Activated CD8-positive, alpha-beta memory T cell treated with anti-CD3 and anti-CD28 coated beads for 36 hours (primary cell): Measurements from ENCODE around the gene TSLP. TPM values are rescaled to one million over a fixed set of nuclear protein-coding genes. Genes with fewer than 3 reads are reported as not detected.

Source experiments
- CTCF ChIA-PET: fragments of 350-600 bp; sonication (Branson Sonifier 250); formaldehyde crosslinking; loops from one replicate; lab custom pipeline; 2021; ENCODE audit warnings: antibody characterized with exemption; lab: Charles Lee
- POLR2A ChIA-PET: fragments of 350-600 bp; sonication (Branson Sonifier 250); formaldehyde crosslinking; loops from one replicate; lab custom pipeline; 2021; ENCODE audit warnings: antibody characterized with exemption; lab: Charles Lee
- total RNA-seq, 2 experiments: library from RNA; stranded (reverse); gene quantifications; one replicate each; pipeline ENCODE4 v1.2.3, GENCODE V29; 2021

Gene TSLP
- total RNA-seq, 2 experiments from 2014 or later: 0.51 to 0.67 TPM

GRCh38 chr5:111092062-111092853 lies 20.7 kb downstream of the TSLP start, which contains the start of gene WDR36:
WDR36 (plus strand) TSS chr5:111092348; CDS start chr5:111092457, 109 bp downstream.
- ChIA-PET CTCF (interaction anchor here (0.8 to 1.4 kb wide), 2 partner anchors 10 to 15 kb away, joined by 3 to 5 read pairs; no protein-coding TSS in a partner anchor), POLR2A (no interaction called here)

DNA sequence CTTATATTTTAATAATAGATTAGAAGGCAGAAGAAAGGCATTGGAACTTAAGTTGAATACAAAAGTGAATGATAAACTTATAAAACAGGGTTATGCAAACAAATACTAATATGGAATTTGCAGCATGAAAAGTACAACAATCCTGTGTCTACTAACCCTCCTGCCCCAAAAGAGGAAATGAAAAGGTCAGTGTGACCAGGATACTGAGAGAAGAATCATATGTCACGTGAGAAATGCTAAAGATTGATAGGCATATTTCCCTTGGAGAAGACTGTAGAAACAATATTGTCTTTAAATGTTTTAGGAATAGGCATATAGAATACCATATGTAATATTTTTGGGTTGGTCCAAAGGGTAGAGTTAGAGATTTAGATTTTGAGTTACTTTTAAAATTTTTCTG lies 24.5 kb downstream of the TSLP start:
- POLR2A ChIA-PET: no interaction called here
- CTCF ChIA-PET: no interaction called here

DNA sequence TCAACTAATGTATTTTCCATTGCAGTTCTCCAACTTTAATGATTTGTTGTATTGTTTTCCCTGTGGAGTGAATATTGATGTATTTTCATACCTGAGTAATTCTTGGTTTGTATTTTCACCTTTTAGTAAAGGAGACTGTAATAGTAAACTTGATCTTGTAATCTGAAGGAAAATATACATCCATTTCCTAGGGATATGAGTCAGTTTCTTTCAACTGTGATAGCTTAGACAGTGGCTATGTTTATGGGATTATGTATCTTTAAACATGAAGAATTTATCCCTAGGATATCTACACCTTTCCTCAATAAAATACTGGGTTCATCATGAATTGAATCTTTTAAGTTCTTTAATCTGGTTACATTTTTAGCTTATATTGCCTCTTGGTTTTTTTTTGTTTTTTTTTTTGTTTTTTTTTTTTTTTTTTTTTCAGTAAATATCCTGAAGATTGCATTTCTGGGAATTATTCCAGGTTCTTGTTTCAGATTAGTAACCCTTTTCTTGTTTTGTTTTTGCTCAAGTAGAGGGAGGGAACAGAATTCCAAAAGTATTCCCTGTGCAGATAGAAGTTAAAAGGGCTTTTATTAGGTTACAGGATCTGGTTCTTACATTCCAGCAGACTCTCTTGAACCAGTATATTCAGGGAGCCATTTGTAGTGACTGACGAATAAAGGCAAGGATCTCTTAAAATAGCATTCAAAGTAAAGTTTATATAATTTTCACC lies 27.7 kb downstream of the TSLP start:
- CTCF ChIA-PET: no interaction called here
- POLR2A ChIA-PET: no interaction called here

- ChIA-PET CTCF (no interaction called here), POLR2A (no interaction called here)
These were observed 34.9 kb downstream of the TSLP start for GRCh38 chr5:111106320-111106948.

GRCh38 chr5:111107371-111107770 lies 35.9 kb downstream of the TSLP start:
- ChIA-PET POLR2A (no interaction called here), CTCF (no interaction called here)

GRCh38 chr5:111111956-111112355 lies 40.4 kb downstream of the TSLP start:
- CTCF ChIA-PET: no interaction called here
- POLR2A ChIA-PET: no interaction called here

GRCh38 chr5:111113678-111114077 lies 42.2 kb downstream of the TSLP start:
- CTCF ChIA-PET: no interaction called here

DNA sequence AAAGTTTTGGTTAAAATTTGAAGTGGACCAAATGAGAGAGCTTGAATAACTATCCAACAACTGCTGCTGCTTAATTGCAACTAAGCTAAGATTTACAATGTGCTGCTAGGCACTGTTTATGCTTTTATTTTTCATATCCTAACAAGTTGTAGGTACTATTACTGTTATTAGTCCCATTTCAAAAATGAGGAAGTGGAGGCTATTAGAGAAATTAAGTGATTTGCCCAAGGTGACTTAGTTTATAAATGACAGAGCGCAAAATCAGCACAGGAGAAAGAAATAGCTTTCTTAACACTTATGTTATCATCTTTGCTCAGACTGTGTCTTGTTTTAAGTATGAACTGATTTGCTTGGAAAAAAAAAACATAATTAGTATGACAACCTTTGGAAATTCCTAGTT lies 43.7 kb downstream of the TSLP start:
- ChIA-PET CTCF (no interaction called here), POLR2A (no interaction called here)

More at GRCh38 chr5:111113678-111114077, 42.2 kb downstream of the TSLP start:
- POLR2A ChIA-PET: no interaction called here

DNA sequence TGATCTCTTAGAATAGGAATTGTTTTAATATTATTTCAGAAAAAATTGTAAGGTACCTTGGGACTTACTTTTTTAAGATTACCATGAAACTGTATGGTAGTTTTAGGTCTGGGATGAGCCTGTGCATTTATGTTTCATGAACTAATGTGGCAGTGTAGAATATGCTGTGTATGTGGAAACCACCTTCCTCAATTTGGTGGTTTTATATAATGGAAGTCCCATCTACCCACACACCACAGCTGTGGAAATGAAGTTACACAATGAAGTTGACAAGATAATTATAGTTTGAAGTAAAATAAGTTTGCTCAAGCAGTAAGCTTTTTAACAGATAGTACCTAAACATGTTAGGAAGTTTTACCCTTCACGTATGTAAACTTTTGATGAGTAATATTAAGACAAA lies 45.0 kb downstream of the TSLP start:
- ChIA-PET POLR2A (no interaction called here), CTCF (no interaction called here)

- CTCF ChIA-PET: no interaction called here
- POLR2A ChIA-PET: no interaction called here
These were observed 45.6 kb downstream of the TSLP start for GRCh38 chr5:111117136-111117535.

DNA sequence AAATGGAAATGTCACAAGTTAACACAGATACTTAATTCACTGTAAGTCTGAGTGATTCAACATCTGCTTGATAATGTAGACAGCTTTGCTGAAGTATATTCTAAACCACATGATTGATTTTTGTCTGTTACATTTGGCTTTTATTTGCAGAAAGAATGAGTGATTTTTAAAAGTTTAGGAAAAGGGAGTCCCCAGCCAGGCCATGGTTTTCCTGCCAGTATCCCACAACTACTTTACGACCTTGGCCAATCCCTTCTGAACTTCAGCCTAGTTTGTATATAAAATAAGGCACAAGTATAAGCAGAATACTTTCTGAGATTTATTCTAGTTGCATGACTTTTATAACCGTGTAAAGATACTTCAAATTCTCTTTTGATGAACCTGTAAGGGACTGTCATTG lies 47.7 kb downstream of the TSLP start:
- CTCF ChIA-PET: no interaction called here
- POLR2A ChIA-PET: no interaction called here

DNA sequence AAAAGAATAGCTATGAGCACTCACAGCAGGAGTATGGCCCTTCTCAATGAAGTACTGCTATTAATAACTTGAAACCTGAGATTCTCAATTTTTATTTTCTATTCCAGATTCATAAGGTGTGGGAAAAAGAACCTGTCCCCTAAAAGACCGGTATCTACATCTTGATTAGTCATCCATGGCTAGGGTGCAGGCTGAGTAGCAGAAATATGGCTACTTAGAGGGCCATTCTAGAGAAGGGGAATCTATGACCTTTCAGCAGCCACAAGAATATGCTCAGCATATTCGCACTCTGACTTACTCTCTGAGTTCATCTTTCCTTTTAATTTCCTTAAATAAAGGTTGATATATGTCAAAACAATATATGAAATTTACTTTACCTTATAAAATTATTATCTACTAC lies 48.3 kb downstream of the TSLP start:
- ChIA-PET CTCF (no interaction called here), POLR2A (no interaction called here)

GRCh38 chr5:111120911-111121310 lies 49.4 kb downstream of the TSLP start:
- POLR2A ChIA-PET: no interaction called here
- CTCF ChIA-PET: no interaction called here

- CTCF ChIA-PET: no interaction called here
- POLR2A ChIA-PET: no interaction called here
These were observed 50.4 kb downstream of the TSLP start for GRCh38 chr5:111121926-111122325.

GRCh38 chr5:111122398-111122797 lies 50.9 kb downstream of the TSLP start:
- POLR2A ChIA-PET: no interaction called here
- CTCF ChIA-PET: no interaction called here

DNA sequence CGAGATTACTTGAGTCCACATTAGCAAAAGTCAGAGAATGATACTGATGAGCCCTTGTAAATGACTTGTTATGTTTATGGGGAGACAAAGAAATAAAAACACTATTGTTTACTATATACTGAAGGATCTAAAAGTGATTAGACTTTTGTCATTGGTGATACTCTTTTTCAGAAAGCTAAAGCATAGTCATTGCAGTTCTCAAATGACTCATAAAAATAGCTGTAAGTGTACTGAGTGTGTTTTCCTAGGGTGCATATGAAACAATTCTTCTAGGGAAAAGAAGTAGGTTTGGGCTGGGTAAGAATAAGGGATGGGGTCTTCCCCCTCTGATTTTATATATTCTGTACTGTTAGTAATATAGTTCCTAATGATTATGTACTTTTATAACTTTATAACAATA lies 53.3 kb downstream of the TSLP start:
- ChIA-PET CTCF (no interaction called here), POLR2A (no interaction called here)

- CTCF ChIA-PET: no interaction called here
These were observed 55.4 kb downstream of the TSLP start for GRCh38 chr5:111126896-111127295.

More at GRCh38 chr5:111126896-111127295, 55.4 kb downstream of the TSLP start:
- POLR2A ChIA-PET: no interaction called here
